Mucosa of descending colon (tissue), 3 donors: ENCODE measurements around the gene TMEM39A. TPM values are rescaled to one million over a fixed set of nuclear protein-coding genes. Genes with fewer than 3 reads are reported as not detected.
A peak's percentile ranks its signal among the peaks of the same experiment; 100 is the strongest.

Experiments used
- ATAC-seq: fragments of 200-7000 bp; cut with Tn5 transposase; one replicate; pipeline ENCODE4 v1.9.1; 2020; ENCODE audit warnings: mild to moderate bottlenecking, moderate library complexity
- DNase-seq, 3 donors: peaks; one replicate each; pipeline ENCODE4 v3.0.0-alpha.2; 2020
- H3K36me3 ChIP-seq: fragments of 200-600 bp; one replicate; pipeline ENCODE4 v1.8.0; 2021; ENCODE audit warnings: low read depth, mild to moderate bottlenecking
- H3K4me1 ChIP-seq: fragments of 200-600 bp; one replicate; pipeline ENCODE4 v1.8.0; 2021; ENCODE audit warnings: low read depth, mild to moderate bottlenecking
- H3K4me3 ChIP-seq: fragments of 200-600 bp; one replicate; pipeline ENCODE4 v1.8.0; 2021; ENCODE audit warnings: mild to moderate bottlenecking
- H3K9me3 ChIP-seq: fragments of 200-600 bp; one replicate; pipeline ENCODE4 v1.8.0; 2021; ENCODE audit warnings: mild to moderate bottlenecking
- intact Hi-C, 2 donors: fragments of 100-400 bp; cut with DNase I in 1 of 2; cut with micrococcal nuclease in 1 of 2; formaldehyde crosslinking; loops; one replicate each; pipeline versions ENCODE4 v1.11.0 to v1.11.1; 2022; cut with DNase I, micrococcal nuclease
- total RNA-seq, 3 donors: library from RNA; stranded (reverse); fragmentation: NEBNext Ultra II Directional in 2 of 3; extraction: Animal tissue kit (Norgen Biotek cat#: 25700) in 2 of 3; gene quantifications; one replicate each; pipeline versions ENCODE4 v1.2.1 to v1.2.4, GENCODE V29; 2021 to 2023
- TF ChIP-seq, protein P1 (sequence below): fragments of 200-600 bp; IDR thresholded peaks from one replicate; pipeline ENCODE4 v1.8.0; 2022; ENCODE audit warnings: antibody characterized with exemption, mild to moderate bottlenecking
- donor health status: DM: no; HTN: no; CAD: no; lungs with moderate emphysema.
- donor health status: DM: no; HTN: no; CAD: no.
- donor health status: DM: no; HTN: yes; CAD: no.

The TMEM39A gene
- total RNA-seq, 3 donors from 2014 or later: 24.0 to 32.2 (median 26.5) TPM

DNA sequence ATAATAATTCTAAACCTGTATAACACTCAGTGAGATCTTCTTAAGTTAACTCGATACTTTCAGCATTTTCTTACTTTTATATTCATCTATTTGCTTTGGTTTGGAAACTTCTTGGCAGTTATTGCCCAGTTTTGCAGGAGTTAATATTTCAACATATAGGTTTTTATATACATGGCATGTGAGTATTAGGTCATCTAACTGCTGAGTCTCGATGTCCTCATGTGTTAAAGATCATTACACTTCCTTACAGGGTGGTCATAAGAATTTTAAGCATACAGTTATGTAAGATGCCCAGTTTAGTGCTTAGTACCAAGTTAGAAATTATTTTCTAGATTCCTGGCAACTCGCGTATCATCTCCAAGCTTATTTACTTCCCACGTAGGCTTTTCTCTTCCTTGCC, 62.9 kb downstream of the TMEM39A start:
- intact Hi-C loops: no loop called here
- no peak overlapping the region for H3K4me3 ChIP-seq
- TF ChIP-seq, protein P1, sequence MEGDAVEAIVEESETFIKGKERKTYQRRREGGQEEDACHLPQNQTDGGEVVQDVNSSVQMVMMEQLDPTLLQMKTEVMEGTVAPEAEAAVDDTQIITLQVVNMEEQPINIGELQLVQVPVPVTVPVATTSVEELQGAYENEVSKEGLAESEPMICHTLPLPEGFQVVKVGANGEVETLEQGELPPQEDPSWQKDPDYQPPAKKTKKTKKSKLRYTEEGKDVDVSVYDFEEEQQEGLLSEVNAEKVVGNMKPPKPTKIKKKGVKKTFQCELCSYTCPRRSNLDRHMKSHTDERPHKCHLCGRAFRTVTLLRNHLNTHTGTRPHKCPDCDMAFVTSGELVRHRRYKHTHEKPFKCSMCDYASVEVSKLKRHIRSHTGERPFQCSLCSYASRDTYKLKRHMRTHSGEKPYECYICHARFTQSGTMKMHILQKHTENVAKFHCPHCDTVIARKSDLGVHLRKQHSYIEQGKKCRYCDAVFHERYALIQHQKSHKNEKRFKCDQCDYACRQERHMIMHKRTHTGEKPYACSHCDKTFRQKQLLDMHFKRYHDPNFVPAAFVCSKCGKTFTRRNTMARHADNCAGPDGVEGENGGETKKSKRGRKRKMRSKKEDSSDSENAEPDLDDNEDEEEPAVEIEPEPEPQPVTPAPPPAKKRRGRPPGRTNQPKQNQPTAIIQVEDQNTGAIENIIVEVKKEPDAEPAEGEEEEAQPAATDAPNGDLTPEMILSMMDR: no peak
- no peaks in the 10 kb centered on the region for H3K36me3 ChIP-seq
- H3K9me3 ChIP-seq: no peaks in the 10 kb centered on the region
- no peak for ATAC-seq
- no peak for DNase-seq
- H3K4me1 ChIP-seq: no peaks in the 10 kb centered on the region

DNA sequence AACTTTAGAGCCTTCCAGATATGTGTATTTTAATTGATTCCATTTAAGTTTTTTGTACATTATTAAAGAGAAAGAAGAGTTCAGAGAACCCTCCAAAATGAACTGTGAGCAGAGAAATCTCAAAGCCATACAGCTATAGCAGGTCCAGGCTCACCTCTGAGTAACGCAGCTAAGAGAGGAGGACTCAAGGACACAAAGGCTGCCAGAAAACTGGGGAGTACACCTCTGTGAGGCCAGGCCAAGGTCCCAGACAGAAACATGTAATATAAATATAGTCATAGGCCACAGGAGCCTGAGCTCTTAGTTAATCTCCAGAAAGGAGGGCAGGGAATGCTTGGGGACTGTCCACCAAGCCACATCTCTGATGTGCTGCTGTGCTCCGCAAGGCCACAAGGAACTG, 66.5 kb downstream of the TMEM39A start:
- no peak for ATAC-seq
- no peaks in the 10 kb centered on the region for H3K36me3 ChIP-seq
- no peak for DNase-seq
- H3K4me3 ChIP-seq: no peak overlapping the region
- TF ChIP-seq, protein P1: no peak
- intact Hi-C loops: no loop called here
- no peaks in the 10 kb centered on the region for H3K9me3 ChIP-seq
- H3K4me1 ChIP-seq: no peaks in the 10 kb centered on the region

GRCh38 chr3:119395923-119396358, 67.5 kb downstream of the TMEM39A start:
- Histone ChIP-seq H3K4me3 (no peak overlapping the region), H3K9me3 (no peaks in the 10 kb centered on the region), H3K4me1 (no peaks in the 10 kb centered on the region), H3K36me3 (no peaks in the 10 kb centered on the region)
- ATAC-seq (no peak), DNase-seq (no peak)
- TF ChIP-seq, protein P1: no peak
- intact Hi-C loops: no loop called here

DNA sequence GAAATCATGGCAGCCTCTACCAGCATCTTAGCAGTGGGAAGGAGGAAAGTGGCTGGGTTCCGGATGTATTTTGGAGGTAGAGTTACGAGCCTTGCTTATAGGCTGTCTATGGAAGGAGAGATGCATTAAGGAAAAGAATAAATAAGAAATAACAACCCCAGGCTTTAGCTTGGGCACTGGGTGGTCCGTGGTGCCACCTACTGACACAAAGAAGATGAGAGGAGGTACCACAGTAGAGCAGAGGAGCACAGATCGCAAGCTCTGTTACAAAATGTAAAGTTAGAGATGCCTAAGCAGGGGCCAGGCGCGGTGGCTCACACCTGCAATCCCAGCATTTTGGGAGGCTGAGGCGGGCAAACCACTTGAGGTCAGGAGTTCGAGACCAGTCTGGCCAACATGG, 74.8 kb downstream of the TMEM39A start:
- DNase-seq (no peak), ATAC-seq (no peak)
- intact Hi-C loops: no loop called here

DNA sequence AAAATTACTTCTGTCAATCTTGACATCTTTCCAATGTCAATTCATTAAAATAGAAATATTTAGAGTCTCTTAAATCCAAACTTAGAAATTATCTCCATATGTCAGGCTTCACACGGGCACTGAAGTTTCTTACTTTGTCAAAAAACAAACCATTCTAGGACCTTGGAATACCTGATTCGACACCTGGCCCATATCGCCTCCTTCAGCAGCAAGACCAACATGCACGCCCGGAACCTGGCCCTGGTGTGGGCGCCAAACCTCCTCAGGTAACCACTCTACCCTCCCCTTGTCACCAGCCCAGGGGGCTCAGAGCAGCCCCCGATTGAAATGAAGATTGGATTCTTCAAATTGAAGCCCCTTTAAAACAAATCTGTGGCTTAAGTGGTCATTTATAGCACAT, 81.3 kb downstream of the TMEM39A start:
- H3K4me3 ChIP-seq: no peak overlapping the region
- DNase-seq (no peak), ATAC-seq (no peak)
- intact Hi-C loops: no loop called here
- H3K9me3 ChIP-seq: no peaks in the 10 kb centered on the region
- TF ChIP-seq, protein P1: no peak
- no peaks in the 10 kb centered on the region for H3K4me1 ChIP-seq
- H3K36me3 ChIP-seq: no peaks in the 10 kb centered on the region

More for the DNA sequence above, 74.8 kb downstream of the TMEM39A start:
- no peaks in the 10 kb centered on the region for H3K4me1 ChIP-seq
- H3K4me3 ChIP-seq: no peak overlapping the region
- TF ChIP-seq, protein P1: no peak
- no peaks in the 10 kb centered on the region for H3K9me3 ChIP-seq
- no peaks in the 10 kb centered on the region for H3K36me3 ChIP-seq

DNA sequence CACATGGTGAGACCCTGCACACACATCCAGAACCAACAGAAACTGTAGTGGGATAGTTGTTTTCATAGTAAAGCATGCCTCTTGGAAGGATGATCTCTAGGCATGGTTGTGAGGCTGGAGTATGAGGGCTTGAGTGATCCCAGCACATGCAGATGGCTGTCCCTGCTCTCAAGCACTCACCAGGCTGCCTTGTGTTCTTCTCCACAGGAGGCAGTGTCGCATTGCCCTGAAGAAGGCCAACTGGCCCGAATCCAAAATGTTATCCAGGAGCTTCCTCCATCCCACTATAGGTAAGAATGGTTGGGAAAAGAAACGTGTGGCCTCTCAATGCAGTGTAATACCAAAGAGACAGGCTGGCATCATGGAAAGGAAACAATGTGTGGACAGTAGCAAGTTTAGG, 82.7 kb downstream of the TMEM39A start:
- Histone ChIP-seq H3K36me3 (no peaks in the 10 kb centered on the region), H3K9me3 (no peaks in the 10 kb centered on the region), H3K4me1 (no peaks in the 10 kb centered on the region), H3K4me3 (no peak overlapping the region)
- DNase-seq: peak in 1 of 3 donors; percentile 19
- intact Hi-C loops: no loop called here
- TF ChIP-seq, protein P1: no peak
- peak; percentile 26 for ATAC-seq
